B cell (primary cell): ENCODE measurements around the gene MRPS27. TPM values are rescaled to one million over a fixed set of nuclear protein-coding genes. Genes with fewer than 3 reads are reported as not detected.

ENCODE experiments used
- ATAC-seq: fragments of 200-7000 bp; cut with Tn5 transposase; one replicate; pipeline ENCODE4 v1.10.0; 2021; ENCODE audit warnings: low read depth, mild to moderate bottlenecking, moderate number of reproducible peaks, moderate library complexity
- CTCF ChIA-PET: fragments of 350-600 bp; sonication (Branson Sonifier 250); formaldehyde crosslinking; loops from one replicate; lab custom pipeline; 2021; ENCODE audit warnings: antibody characterized with exemption, inconsistent platforms; lab: Charles Lee
- POLR2A ChIA-PET: fragments of 350-600 bp; sonication (Branson Sonifier 250); formaldehyde crosslinking; loops from one replicate; lab custom pipeline; 2021; ENCODE audit warnings: antibody characterized with exemption; lab: Charles Lee
- DNase-seq: peaks from one replicate; pipeline ENCODE4 v3.0.0; 2013
- H2AFZ ChIP-seq: 2 replicates; pipeline ENCODE4 v1.6.1; 2012; ENCODE audit warnings: mild to moderate bottlenecking, low read depth, low read length; ENCODE audit not compliant: insufficient read depth, poor library complexity, severe bottlenecking
- H3K27ac ChIP-seq, 2 donors: 1 replicate in 1 of 2; 2 replicates in 1 of 2; pipeline ENCODE4 v1.5.1; 2012 to 2013; ENCODE audit warnings: low read length in 2 of 2, mild to moderate bottlenecking in 2 of 2, moderate library complexity in 1 of 2
- H3K27me3 ChIP-seq, 4 experiments: fragments of 200-600 bp in 1 of 4; sonication (generic) in 1 of 4; replicated peaks in 1 of 4; 1 replicate in 2 of 4; 2 replicates in 2 of 4; pipeline versions ENCODE4 v1.6.1 to v1.7.0; 2013 to 2016; ENCODE audit warnings: low read length in 3 of 4, mild to moderate bottlenecking in 2 of 4, mixed read lengths in 1 of 4, moderate library complexity in 1 of 4; ENCODE audit not compliant: insufficient read depth in 4 of 4, control insufficient read depth in 3 of 4; ENCODE audit errors: control extremely low read depth in 1 of 4
- H3K36me3 ChIP-seq, 2 experiments: replicated peaks in 1 of 2; 1 replicate in 1 of 2; 2 replicates in 1 of 2; pipeline versions ENCODE4 v1.6.1 to v1.7.1; 2013; ENCODE audit warnings: low read length in 1 of 2; ENCODE audit not compliant: insufficient read depth in 2 of 2, control insufficient read depth in 1 of 2; ENCODE audit errors: control extremely low read depth in 1 of 2, extremely low read depth in 1 of 2
- H3K4me1 ChIP-seq, 2 donors: fragments of 200-600 bp in 1 of 2; sonication (generic) in 1 of 2; 1 replicate in 1 of 2; 2 replicates in 1 of 2; pipeline versions ENCODE4 v1.5.1 to v1.6.1; 2013 to 2017; ENCODE audit warnings: low read length in 2 of 2; ENCODE audit not compliant: control insufficient read depth in 2 of 2, insufficient read depth in 2 of 2
- H3K4me2 ChIP-seq: replicated peaks from 2 replicates; pipeline ENCODE3; 2012; ENCODE audit warnings: mild to moderate bottlenecking, low read depth, low read length; ENCODE audit not compliant: poor library complexity, severe bottlenecking
- H3K4me3 ChIP-seq, 5 experiments: fragments of 200-600 bp in 1 of 5; sonication (generic) in 1 of 5; 1 replicate in 3 of 5; 2 replicates in 2 of 5; pipeline versions ENCODE4 v1.5.1 to v1.7.0; 2011 to 2016; ENCODE audit warnings: low read length in 4 of 5, mild to moderate bottlenecking in 4 of 5, low read depth in 2 of 5, control low read depth in 1 of 5, moderate library complexity in 1 of 5; ENCODE audit not compliant: insufficient read depth in 1 of 5; ENCODE audit errors: control extremely low read depth in 1 of 5, extremely low read depth in 1 of 5
- H3K79me2 ChIP-seq: fragments of 200-600 bp; sonication (generic); one replicate; pipeline ENCODE4 v1.6.0; 2016; ENCODE audit warnings: low read length; ENCODE audit not compliant: control insufficient read depth, insufficient read depth
- H3K9ac ChIP-seq: fragments of 200-600 bp; sonication (generic); 2 replicates; pipeline ENCODE4 v1.6.1; 2017; ENCODE audit warnings: mild to moderate bottlenecking, low read length, moderate library complexity
- H3K9me3 ChIP-seq, 3 donors: one replicate each; pipeline versions ENCODE4 v1.6.1 to v1.7.1; 2013; ENCODE audit warnings: low read length in 2 of 3; ENCODE audit not compliant: control insufficient read depth in 2 of 3, insufficient read depth in 1 of 3; ENCODE audit errors: control extremely low read depth in 1 of 3
- H4K20me1 ChIP-seq: 2 replicates; pipeline ENCODE4 v1.6.0; 2012; ENCODE audit warnings: mild to moderate bottlenecking, low read length; ENCODE audit not compliant: insufficient read depth, control insufficient read depth, poor library complexity, severe bottlenecking
- H3K27ac Mint-ChIP-seq: one replicate; pipeline ENCODE4 v1.8.0; 2021; ENCODE audit warnings: mixed read lengths
- H3K27me3 Mint-ChIP-seq: one replicate; pipeline ENCODE4 v1.8.0; 2021; ENCODE audit warnings: mixed read lengths
- H3K4me1 Mint-ChIP-seq: one replicate; pipeline ENCODE4 v1.8.0; 2021; ENCODE audit warnings: mixed read lengths
- H3K4me3 Mint-ChIP-seq: one replicate; pipeline ENCODE4 v1.8.0; 2021; ENCODE audit warnings: mixed read lengths
- H3K9me3 Mint-ChIP-seq: one replicate; pipeline ENCODE4 v1.8.0; 2022; ENCODE audit warnings: mixed read lengths; ENCODE audit not compliant: insufficient read depth
- CTCF ChIP-seq: fragments of 200-600 bp; IDR thresholded peaks from one replicate; pipeline ENCODE4 v1.8.0; 2022; ENCODE audit warnings: antibody characterized with exemption, mild to moderate bottlenecking
- EZH2 ChIP-seq: IDR thresholded peaks from 2 replicates; pipeline ENCODE4 v1.6.1; 2012; ENCODE audit warnings: borderline replicate concordance, low read depth, mild to moderate bottlenecking, moderate library complexity, low read length; ENCODE audit not compliant: insufficient read depth, poor library complexity, severe bottlenecking
- WGBS: methylation state at CpG from one replicate; pipeline ENCODE4 v1.1.5; 2013; ENCODE audit warnings: missing lambda C conversion rate; ENCODE audit not compliant: insufficient coverage; 5-methylcytosine and 5-hydroxymethylcytosine counted together
- intact Hi-C: fragments of 100-400 bp; cut with micrococcal nuclease; formaldehyde crosslinking; loops from one replicate; pipeline ENCODE4 v1.10.0; 2022
- polyA plus RNA-seq: library from polyadenylated mRNA; depleted of rRNA; stranded (reverse); fragments of >200 nt; gene quantifications from 2 replicates; pipeline ENCODE4 v1.2.3, GENCODE V29; 2012
- total RNA-seq, 2 donors: library from RNA; stranded (reverse); fragments of 120-200 nt in 1 of 2; gene quantifications; 1 replicate in 1 of 2; 2 replicates in 1 of 2; pipeline versions ENCODE4 v1.2.3 to v1.2.4, GENCODE V29; 2013 to 2022

The MRPS27 gene
- total and polyA plus RNA-seq, 2 donors (not counting 1 experiment from before 2014, with no cell fraction given): 33.4 to 58.3 TPM

- peak overlapping the region; percentile 45 for H3K4me3 Mint-ChIP-seq
These were observed 124.5 kb downstream of the MRPS27 start for GRCh38 chr5:72195581-72195980.

GRCh38 chr5:72194846-72195245 is 125.2 kb downstream of the MRPS27 start:
- Histone ChIP-seq H3K27ac (no peak overlapping the region), H3K9me3 (peaks cover 0 to 15% (median 0%) of the 10 kb centered on the region in 3 donors), H3K4me2 (peak overlapping the region; percentile 27), H3K4me1 (peaks cover 7 to 14% of the 10 kb centered on the region in 2 donors), H3K79me2 (no peaks in the 10 kb centered on the region), H3K27me3 (no peaks in the 10 kb centered on the region), H3K4me3 (no peak overlapping the region), H2AFZ (no peak overlapping the region), H3K9ac (peak overlapping the region; percentile 7), H4K20me1 (no peaks in the 10 kb centered on the region), H3K36me3 (no peaks in the 10 kb centered on the region)
- ChIA-PET CTCF (no interaction called here), POLR2A (no interaction called here)
- Mint-ChIP-seq H3K9me3 (peaks cover 3% of the 10 kb centered on the region), H3K27me3 (peaks cover 24% of the 10 kb centered on the region), H3K4me3 (peak overlapping the region; percentile 45), H3K4me1 (peaks cover 15% of the 10 kb centered on the region), H3K27ac (no peak overlapping the region)
- TF ChIP-seq CTCF: no peak
- no peak for TF ChIP-seq EZH2
- intact Hi-C loops: no loop called here
- no peak for ATAC-seq
- WGBS: 92% methylated on average over 4 of the region's 6 CpGs
- peak; percentile 21 for DNase-seq

More at GRCh38 chr5:72195581-72195980, 124.5 kb downstream of the MRPS27 start:
- Histone ChIP-seq H3K4me1 (peaks cover 7 to 14% of the 10 kb centered on the region in 2 donors), H3K27ac (no peak overlapping the region), H3K27me3 (no peaks in the 10 kb centered on the region), H2AFZ (no peak overlapping the region), H3K36me3 (no peaks in the 10 kb centered on the region), H3K79me2 (no peaks in the 10 kb centered on the region), H4K20me1 (no peaks in the 10 kb centered on the region), H3K4me2 (peak overlapping the region; percentile 27), H3K9me3 (peaks cover 0 to 15% (median 0%) of the 10 kb centered on the region in 3 donors), H3K4me3 (no peak overlapping the region), H3K9ac (peak overlapping the region; percentile 7)
- ChIA-PET CTCF (no interaction called here), POLR2A (no interaction called here)
- H3K9me3 Mint-ChIP-seq: peaks cover 3% of the 10 kb centered on the region
- WGBS: 81% methylated on average over 10 of the region's 10 CpGs
- no peak overlapping the region for H3K27ac Mint-ChIP-seq
- intact Hi-C loops: no loop called here
- no peak for DNase-seq
- TF ChIP-seq EZH2: no peak
- no peak for TF ChIP-seq CTCF
- no peak for ATAC-seq
- peaks cover 24% of the 10 kb centered on the region for H3K27me3 Mint-ChIP-seq
- H3K4me1 Mint-ChIP-seq: peaks cover 15% of the 10 kb centered on the region
